GM21528 (cell line): Measurements from ENCODE around the gene HDHD5.
"Not testable (repeated sequence)": the region's sequence is repeated elsewhere in the genome, so short reads cannot be mapped to it uniquely, and the experiment has no call there.

ENCODE experiments used
- ATAC-seq: cut with Tn5 transposase; IDR thresholded peaks from one replicate; pipeline ENCODE4 v1.9.1; 2021; ENCODE audit warnings: mild to moderate bottlenecking, moderate library complexity; ENCODE audit not compliant: unreplicated experiment, low FRiP score

Gene HDHD5

DNA sequence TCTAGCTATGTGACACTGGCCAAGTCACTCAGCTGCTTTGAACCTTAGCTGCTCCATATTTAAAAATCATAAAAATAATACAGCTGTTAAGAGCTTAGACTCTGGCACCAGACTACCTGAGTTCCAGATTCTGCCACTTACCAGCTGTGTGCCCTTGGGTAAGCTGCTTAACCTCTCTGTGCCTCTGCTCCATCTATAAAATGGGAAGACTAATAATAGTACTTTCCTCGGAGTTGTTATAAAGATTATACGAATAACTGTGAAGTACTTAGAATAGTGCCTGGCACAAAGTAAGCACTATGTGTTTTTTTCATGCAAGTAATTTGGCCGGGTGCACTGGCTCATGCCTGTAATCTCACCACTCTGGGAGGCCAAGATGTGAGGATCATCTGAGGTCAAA, 1.4 kb downstream of the HDHD5 start:
- ATAC-seq: no peak

DNA sequence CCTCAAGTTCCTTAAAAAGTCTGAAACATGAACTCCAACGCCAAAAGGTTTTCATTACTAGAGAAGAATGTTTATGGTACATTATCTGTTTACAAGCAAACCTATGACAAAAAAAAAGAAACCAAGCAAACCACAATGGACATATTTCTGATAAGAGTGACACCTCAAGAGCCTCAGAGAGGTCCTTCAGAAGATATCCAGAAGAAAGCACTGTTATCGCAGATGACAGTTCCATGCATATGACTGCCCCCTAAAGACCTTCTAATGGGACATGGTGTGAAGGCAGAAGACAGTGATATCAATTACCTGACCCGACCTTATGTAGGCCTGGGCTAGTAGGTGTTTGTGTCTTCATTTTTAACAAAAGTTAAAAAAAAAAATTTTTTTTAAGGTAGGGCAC, 3.1 kb downstream of the HDHD5 start:
- no peak for ATAC-seq

DNA sequence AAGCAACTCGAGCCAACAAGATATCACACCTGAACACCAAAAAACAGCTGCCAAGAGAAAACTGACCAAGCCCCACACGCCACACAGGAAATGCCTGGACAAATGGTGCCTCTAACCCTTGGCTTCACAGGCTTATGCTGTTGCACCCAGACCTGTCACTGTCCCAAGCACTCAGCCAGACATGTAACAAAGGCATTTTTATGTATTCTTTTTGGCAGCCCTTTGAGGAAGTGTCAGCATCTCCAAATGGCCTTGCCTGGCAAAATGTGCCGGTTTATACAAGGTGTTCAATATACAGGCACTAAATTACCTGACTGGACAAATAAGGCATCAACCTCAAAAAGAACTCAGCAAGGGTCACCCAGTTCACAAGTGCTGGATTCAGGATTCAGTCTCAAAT, 6.1 kb downstream of the HDHD5 start:
- ATAC-seq: no peak

DNA sequence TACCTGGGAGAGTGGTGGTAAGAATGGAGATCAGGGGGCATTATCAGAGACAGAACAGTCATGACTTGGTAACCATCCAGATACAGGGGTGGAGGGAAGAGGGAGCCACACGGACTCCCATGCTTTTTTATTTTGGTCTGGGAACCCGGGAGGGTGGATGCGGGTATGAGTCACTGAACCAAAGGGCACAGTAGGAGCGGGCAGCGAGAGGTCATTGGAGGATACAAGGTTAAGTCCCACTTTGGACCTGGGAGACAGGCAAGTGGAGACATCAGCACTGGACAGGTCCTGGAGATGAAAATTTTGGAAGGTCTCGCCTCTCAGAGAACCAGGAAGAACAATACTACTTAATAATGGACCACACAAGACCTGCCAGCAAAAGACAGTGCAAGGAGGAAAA, 6.7 kb downstream of the HDHD5 start:
- no peak for ATAC-seq

DNA sequence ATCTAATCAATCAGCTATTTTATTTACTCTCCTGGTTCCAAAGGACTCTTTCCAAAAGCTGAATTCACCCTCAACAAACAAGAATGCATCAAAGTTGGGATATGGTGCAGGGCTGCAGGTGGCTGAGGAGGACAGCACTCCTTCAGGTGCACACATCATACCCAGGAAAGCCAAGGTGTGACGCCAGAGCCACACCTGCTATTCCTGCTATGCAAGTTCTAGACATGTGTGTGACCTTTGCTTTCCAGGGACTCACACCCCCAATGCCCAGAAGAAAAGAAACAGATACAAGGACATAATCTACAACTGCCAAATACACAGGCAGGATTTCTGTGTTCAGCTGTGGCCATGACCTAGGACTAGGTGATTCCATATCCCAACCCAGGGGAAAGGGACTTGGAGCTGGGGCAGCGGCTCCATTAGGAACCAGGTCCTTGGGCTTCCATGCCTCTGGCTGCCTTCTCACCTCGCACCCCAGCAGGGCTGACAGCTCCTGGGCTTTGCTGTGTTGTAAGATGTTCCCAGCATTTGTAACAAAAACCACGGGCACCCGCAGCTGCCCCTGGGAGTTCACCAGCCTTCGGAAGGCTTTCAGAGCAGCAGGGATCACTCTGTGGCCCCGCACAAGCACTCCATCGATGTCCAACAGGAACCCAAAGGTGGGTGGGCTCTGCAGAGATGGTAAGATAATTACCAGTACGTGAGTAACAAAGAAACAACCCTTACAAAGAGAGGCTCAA, 9.8 kb downstream of the HDHD5 start:
- no peak for ATAC-seq

DNA sequence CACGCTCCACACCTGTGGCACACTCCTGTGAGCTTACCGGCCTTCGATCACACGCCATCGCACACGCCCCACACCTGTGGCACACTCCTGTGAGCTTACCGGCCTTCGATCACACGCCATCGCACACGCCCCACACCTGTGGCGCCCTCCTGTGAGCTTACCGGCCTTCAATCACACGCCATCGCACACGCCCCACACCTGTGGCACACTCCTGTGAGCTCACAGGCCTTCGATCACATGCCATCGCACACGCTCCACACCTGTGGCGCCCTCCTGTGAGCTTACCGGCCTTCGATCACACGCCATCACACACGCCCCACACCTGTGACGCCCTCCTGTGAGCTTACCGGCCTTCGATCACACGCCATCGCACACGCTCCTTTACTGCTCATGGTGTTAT, 11.6 kb downstream of the HDHD5 start:
- not testable (repeated sequence) for ATAC-seq

DNA sequence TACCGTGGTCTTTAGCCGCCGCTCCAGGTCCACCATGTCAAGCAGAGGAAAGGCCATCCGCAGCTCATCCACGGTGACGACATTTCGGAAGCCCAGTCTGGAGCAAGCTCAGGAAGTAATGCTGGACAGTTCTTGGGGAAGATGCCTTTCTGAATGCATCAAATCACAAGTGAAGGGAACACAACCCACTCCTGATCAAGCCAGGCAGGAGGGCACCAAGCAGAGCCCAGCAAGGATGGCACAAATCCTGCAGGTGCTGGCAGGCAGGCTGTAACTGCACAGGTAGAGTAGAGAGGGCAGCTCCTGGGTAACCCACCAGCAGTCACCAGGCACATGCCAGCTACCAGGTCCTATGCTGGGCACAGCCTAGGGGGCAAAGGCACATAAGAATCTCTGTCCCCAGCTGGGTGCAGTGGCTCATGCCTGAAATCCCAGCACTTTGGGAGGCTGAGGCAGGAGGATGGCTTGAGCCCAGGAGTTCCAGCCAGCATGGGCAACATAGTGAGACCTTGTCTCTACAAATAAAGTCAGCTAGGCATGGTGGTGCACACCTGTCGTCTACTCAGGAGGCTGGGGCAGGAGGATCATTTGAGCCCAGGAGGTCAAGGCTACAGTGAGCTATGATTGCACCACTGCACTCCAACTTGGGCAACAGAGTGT, 13.9 kb downstream of the HDHD5 start:
- no peak for ATAC-seq

DNA sequence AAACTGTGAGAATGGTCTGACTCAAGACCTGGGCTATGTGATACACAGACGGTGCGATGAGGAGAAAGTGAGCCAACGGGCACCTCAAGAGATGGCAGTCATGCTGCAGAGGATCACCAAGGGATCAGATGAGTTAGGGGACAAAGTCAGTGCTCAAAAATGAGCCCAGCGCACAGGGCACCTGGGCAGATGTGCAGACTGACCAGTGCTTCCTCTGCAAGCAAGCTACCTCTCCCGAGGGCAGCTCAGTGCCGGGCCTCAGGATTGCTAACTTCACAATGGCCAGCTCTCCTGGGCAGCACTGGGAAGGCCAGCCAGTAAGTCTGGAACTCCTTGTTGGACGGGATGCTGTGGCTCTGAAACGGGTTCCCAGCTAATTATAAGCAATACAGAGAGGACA, 15.3 kb downstream of the HDHD5 start:
- no peak for ATAC-seq

DNA sequence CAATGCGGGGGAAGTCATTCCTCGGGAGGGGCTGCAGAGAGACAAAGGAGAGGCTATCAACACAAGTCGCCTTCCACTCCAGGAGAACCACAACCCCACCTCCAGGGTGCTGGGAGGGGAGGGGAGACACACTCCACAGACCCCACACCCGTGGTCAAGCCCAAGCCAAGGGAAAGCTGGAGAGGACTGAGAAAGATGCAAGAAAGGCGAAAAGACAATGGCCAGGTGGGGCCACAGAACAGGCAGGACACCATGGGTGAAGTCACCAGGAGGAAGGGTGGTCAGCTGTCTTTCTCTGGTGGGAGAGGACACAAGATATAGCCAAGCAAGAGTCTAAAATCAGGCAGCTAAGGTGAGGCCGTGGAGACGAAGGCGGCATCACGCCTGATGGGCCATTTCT, 16.0 kb downstream of the HDHD5 start:
- ATAC-seq: no peak

DNA sequence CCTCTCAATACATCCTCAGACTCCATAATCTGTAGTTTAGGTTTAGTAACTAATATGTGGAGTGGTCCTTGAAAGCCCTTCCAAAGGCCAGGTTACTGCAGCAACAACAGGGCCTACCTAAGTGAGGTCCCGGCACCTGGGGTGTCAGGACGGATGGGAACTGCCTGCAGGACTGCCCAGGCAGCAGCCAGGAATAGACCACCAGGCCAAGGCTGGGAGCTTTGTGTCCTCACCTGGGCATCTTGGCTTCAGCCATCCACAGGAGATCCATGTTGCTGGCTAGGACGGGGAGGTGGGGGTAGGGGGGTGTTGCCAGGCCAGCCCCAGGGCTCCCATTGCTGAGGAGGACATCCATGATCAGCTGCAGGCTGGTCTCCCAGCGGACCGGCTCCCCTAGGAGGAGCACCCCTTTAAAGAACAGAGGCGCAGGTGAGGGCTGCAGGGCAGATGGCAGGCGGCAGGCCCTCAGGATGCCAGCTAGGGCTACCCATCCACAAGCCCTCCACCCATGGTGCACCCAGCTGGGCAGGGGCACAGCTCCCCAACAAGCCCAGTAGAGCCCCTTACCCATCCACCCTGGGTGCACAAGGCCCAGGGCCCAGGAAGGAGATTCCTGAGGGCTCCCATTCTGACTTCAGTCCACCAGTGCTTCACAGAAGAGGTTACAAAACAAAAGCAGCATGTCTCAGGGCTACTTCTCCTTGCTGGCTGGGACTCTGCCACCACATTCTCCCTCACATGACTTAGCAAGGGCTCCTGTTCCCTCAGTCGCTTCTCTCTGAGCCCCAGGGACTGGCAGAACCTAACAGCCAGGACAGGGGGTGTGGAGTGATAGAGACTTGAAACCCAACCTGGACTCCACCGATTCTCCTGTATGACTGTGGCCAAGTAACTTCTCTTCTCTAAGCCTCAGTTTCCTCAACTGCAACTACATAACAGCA, 18.0 kb downstream of the HDHD5 start:
- no peak for ATAC-seq

DNA sequence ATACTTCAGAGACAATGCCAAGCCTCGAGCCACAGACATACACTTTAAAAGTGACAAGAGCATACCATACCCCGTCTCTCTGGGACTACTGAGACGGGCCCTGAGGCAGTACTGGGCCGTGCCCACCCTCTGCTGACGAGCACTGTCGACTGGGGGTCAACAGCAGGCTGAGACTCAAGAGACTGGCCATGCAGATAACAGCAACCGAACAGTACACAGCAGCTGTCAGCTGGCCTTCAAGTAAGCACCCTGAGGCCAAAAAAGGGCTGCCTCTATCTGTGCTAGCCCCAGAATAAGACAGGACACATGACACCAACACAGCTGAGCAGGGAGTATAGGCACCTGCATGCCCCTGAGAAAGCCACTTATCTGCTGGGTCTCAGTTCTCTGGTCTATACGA, 19.1 kb downstream of the HDHD5 start:
- no peak for ATAC-seq

DNA sequence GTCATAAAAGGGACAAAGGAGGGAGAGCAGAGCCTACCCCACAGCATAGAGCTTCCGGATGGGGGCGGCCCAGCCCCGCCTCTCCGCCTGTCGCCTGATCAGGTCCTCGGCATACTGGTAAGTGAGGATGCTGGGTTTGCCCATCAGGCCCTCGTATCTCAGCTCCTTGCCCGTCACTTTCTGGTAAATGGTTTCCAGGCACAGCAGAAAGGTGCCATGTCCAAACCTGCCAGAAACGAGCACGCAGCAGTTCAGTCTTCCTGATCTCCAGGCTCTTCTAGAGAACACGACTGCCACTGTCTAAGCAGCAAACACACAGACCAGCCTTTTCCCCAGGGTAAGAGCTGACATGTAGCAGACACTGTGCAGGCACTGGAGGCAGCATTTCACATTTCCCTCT, 20.6 kb downstream of the HDHD5 start:
- no peak for ATAC-seq

DNA sequence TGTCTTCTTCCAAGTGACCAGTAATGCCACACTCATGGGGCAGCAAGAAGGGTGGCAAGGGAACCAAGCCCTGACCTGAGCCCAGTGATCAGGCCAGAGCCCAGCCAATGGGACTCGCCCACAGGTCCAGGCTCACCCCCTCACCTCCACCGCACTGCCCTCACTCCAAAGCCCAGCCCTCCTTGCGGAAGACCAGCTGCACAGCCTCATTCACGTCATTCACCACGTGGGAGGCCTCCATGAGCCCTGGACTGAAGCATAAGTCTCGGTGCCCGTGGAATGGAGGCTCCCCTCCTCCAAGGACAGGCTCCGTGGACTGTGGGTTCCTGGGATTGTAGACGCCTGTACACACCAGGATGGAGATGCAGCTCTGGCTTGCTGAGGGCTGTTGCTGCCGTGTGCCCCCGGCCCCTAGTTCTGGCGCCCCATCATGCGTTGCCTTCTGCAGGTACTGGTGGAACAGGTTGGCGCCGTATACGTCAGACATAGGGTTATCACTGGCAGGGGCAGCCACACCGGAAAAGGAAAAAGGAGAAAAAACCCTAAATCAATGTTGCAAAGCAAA, 21.1 kb downstream of the HDHD5 start:
- no peak for ATAC-seq

DNA sequence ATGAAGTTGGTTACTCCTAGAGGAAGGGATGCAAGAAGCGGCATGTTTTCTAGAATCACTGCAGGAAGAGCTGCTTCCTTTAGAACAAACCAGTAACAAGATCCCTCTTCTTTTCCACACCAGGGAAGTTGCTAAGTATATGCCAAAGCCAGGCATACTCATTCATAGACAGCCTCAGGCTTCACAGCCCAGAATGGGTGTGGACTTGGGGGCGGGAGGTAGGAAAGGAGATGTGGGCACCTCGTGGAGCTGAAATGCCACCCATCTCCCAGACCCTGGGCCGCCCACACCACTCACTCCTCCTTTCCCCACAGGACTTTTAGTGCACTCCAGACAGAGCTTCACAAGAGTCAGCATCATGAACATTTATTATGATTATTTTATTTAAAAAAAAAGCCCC, 21.9 kb downstream of the HDHD5 start:
- ATAC-seq: no peak

DNA sequence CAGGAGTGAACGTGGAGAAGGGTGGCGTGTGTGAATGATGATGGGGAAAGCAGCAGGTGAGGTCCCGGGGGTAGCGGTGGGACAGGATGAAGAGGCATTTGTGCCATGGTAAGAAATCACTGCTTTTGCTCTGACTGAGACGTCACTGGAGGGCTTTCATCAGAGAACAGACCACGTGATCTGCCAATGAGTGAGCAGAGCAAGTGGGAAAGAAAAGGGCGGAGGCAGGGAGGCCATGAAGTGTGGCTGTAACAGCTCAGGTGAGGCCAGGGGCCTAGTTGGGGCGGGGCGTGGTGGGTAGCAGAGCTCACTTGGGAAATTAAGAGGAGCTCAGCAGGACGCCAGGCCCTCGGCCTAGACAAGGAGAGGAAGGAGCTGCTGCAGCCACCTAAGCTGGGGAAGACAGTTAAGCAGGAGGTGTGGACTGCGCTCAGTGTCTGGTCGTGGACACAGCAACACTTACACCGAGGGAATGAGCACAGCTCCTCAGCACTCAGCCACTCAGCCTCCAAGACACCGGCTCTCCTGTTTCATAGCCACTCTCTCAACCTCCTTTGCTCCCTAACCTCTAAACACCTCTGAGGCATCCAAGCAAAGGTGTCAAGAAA, 23.8 kb downstream of the HDHD5 start:
- no peak for ATAC-seq

DNA sequence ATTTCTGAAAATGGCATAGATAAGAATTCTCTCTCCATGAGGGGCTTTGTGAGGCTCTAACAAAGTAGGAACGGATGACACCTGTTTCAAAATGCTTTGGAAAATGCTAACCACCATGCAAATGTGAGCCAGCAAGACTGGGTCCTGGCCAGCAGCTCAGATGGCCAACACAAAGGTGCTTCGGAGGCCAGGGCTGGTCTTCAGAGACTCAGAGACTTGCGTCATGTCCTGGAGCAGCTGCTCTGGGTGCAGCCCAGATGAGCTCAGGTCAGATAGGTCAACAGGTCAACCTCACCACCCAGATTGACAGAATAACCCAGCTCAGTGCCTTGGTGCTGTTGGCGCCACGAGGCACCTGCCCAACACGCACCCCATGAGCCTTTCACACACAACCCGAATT, 25.9 kb downstream of the HDHD5 start:
- ATAC-seq: no peak

DNA sequence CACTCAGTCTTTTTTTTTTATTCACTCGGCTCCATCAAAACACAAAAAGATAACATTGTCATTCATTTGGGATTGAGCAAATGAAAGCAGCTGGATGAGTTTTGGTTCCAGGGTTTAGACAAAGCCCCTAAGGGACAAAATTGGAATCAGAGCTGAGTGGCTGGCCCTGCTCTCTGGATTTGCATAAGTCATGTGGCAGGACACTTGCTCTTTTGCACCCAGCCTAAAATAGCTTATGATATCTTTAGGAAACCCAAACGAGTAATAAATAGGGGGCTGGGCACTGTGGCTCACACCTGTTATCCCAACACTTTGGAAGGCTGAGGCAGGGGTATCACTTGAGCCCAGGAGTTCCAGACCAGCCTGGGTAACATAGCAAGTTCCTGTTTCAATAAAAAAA, 27.0 kb downstream of the HDHD5 start:
- ATAC-seq: no peak

DNA sequence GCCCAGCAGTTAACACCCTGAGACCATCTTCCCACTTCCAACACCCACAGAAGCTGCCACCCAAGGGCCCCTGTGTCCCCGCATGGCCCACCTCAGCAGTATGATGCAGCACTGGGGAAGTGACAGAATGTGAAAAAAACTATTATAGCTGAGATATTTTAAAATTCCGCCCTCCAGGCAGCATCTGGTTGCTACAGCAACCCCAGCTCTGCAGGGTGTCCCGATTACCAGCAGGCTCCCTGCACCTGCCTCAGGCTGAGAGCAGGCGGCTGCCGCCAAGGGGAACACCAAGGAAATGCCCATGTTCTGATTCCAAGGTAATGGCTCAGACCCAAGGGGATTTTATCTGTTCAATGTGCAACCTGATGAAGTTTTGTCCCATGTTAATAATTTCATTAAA, 27.4 kb downstream of the HDHD5 start:
- ATAC-seq: no peak

DNA sequence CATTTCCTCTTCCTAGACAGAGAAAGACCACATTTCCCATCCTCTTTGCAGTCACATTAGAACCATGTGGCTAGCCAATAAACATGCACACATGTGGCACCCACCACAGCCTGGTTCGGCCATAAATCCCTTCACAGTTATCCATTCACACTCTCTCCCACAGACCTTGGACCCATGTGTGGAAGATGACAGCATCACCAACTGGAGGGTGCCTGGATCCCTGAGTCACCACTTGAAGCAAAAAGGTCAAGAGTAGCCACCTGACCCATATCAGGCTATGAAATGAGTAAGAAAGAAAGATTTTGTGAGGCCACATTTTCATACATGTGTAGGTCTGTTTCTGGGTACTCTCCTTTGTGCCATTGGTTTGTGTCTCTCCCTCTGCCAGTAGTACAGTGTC, 28.9 kb downstream of the HDHD5 start:
- no peak for ATAC-seq
